Measurements from ENCODE around the gene OSTC. TPM values are rescaled to one million over a fixed set of nuclear protein-coding genes. Genes with fewer than 3 reads are reported as not detected.
A peak's percentile ranks its signal among the peaks of the same experiment; 100 is the strongest.

The OSTC gene
- total RNA-seq, 1 experiment from 2014 or later = 175 TPM

DNA sequence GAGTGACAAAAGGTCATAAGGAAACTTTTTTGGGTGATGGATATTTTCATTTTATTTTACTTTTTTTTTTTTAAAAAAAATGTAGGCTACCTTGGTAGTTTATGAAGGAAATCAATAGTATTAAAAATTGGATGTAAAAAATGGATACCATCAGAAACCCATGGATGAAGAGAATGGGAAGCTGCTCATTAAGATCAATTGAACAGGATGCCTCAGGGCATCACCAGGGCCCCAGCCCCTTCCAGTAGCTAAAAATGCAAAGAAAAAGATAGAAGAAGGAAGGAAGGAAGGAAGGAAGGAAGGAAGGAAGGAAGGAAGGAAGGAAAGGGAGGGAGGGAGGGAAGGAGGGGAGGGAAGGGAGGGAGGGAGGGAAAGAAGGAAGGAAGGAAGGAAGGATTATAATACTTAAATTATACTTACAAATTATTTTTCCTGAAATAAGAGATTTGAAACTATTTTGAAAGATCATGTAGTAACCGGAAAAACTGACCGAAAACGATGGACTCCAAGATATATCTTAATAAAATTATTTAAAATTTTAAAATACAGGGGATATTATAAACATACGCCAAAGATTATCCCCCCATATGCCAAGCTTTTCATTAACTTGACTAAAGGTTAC lies 24.1 kb downstream of the OSTC start:
- no peak for DNase-seq (ENCODE audit: unreplicated experiment)
- H3K27ac Mint-ChIP-seq (ENCODE audit: low read depth, unreplicated experiment) = no peak overlapping the region
- no TSS peak for BruUV-seq (replicated peaks)
- intact Hi-C loops (cut with micrococcal nuclease) = no loop called here
- TF ChIP-seq, protein P1, sequence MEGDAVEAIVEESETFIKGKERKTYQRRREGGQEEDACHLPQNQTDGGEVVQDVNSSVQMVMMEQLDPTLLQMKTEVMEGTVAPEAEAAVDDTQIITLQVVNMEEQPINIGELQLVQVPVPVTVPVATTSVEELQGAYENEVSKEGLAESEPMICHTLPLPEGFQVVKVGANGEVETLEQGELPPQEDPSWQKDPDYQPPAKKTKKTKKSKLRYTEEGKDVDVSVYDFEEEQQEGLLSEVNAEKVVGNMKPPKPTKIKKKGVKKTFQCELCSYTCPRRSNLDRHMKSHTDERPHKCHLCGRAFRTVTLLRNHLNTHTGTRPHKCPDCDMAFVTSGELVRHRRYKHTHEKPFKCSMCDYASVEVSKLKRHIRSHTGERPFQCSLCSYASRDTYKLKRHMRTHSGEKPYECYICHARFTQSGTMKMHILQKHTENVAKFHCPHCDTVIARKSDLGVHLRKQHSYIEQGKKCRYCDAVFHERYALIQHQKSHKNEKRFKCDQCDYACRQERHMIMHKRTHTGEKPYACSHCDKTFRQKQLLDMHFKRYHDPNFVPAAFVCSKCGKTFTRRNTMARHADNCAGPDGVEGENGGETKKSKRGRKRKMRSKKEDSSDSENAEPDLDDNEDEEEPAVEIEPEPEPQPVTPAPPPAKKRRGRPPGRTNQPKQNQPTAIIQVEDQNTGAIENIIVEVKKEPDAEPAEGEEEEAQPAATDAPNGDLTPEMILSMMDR (IDR thresholded peaks at IDR 0.05; ENCODE audit: unreplicated experiment) = no peak
- H3K9me3 Mint-ChIP-seq (ENCODE audit: unreplicated experiment) = no peaks in the 10 kb centered on the region
- peaks cover 31% of the 10 kb centered on the region for H3K36me3 Mint-ChIP-seq (ENCODE audit: insufficient read depth, unreplicated experiment)
- no peak overlapping the region for H3K4me3 Mint-ChIP-seq (ENCODE audit: unreplicated experiment)
- no peaks in the 10 kb centered on the region for H3K27me3 Mint-ChIP-seq (ENCODE audit: insufficient read depth, unreplicated experiment)
- ChIA-PET POLR2A (interaction anchor here (0.6 kb wide), 1 partner anchor 611 kb away, joined by 3 read pairs; no protein-coding TSS in a partner anchor), CTCF (interaction anchor here (0.6 to 2.1 kb wide), 6 partner anchors 10 to 1368 kb away, joined by 3 to 6 read pairs (median 3); no protein-coding TSS in a partner anchor)
- no peaks in the 10 kb centered on the region for H3K4me1 Mint-ChIP-seq (ENCODE audit: insufficient read depth, unreplicated experiment)

DNA sequence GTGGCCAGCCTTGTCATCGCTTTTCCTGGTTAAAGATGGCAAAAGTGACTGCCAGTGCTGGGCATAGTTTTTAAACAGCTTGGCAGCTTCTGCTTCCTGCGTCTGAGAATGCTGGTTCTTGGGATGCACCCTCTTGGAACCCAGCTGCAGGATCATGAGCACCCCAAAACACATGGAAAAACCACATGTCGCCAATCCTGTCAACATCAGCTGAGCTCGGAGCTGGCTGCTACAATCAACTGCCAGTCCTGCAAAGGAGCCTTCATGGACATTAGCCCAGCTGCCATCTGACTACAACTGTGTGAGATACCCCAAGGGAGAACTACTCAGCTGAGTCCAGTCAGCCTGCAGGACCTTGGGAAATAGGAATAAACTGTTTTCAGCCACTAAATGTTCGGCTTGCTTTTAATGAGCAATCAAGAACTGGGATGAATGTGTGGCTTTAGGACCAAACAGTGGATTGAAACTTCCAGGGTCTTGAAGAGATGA lies 31.0 kb downstream of the OSTC start:
- no peak overlapping the region for H3K27ac Mint-ChIP-seq (ENCODE audit: low read depth, unreplicated experiment)
- no peaks in the 10 kb centered on the region for H3K4me1 Mint-ChIP-seq (ENCODE audit: insufficient read depth, unreplicated experiment)
- H3K4me3 Mint-ChIP-seq (ENCODE audit: unreplicated experiment) = no peak overlapping the region
- TF ChIP-seq, protein P1 (IDR thresholded peaks at IDR 0.05; ENCODE audit: unreplicated experiment) = no peak
- CTCF ChIA-PET = interaction anchor here (0.6 to 1.9 kb wide), 4 partner anchors 14 to 724 kb away, joined by 3 to 8 read pairs (median 3); no protein-coding TSS in a partner anchor
- H3K36me3 Mint-ChIP-seq (ENCODE audit: insufficient read depth, unreplicated experiment) = peaks cover 10% of the 10 kb centered on the region
- intact Hi-C loops (cut with micrococcal nuclease) = no loop called here
- DNase-seq (ENCODE audit: unreplicated experiment) = no peak
- no TSS peak for BruUV-seq (replicated peaks)
- no peaks in the 10 kb centered on the region for H3K27me3 Mint-ChIP-seq (ENCODE audit: insufficient read depth, unreplicated experiment)
- H3K9me3 Mint-ChIP-seq (ENCODE audit: unreplicated experiment) = no peaks in the 10 kb centered on the region
- POLR2A ChIA-PET = no interaction called here

DNA sequence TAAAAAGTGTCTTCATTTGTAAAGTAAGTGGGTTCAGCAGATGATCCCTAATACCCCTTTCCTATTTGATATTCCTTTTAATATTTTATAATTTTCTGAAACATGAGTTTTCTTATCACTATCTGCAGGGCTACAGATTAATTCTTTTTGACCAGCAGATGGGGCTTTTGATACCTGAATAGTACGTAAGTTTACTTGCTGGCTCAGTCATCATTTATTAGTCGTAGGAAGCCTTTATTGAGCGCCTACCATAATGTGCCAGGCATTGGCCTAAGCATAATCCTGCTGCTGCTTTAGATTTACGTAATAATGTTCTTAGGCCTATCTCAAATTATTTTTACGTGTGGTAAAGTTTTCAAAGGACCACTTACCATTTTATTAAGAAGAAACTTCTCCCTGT lies 33.1 kb downstream of the OSTC start:
- no peaks in the 10 kb centered on the region for H3K4me1 Mint-ChIP-seq (ENCODE audit: insufficient read depth, unreplicated experiment)
- H3K27ac Mint-ChIP-seq (ENCODE audit: low read depth, unreplicated experiment) = no peak overlapping the region
- H3K9me3 Mint-ChIP-seq (ENCODE audit: unreplicated experiment) = no peaks in the 10 kb centered on the region
- ChIA-PET CTCF (interaction anchor here (0.7 to 2.4 kb wide), 8 partner anchors 10 to 911 kb away, joined by 3 to 17 read pairs (median 4); no protein-coding TSS in a partner anchor), POLR2A (interaction anchor here (1.1 kb wide), 1 partner anchor 63 kb away, joined by 3 read pairs; the partner anchor contains the start of gene RPL34)
- no peaks in the 10 kb centered on the region for H3K27me3 Mint-ChIP-seq (ENCODE audit: insufficient read depth, unreplicated experiment)
- intact Hi-C loops (cut with micrococcal nuclease) = loop anchor here (1.0 to 2.0 kb wide), 3 partner anchors 100 to 723 kb away; no protein-coding TSS in a partner anchor
- peaks cover 6% of the 10 kb centered on the region for H3K36me3 Mint-ChIP-seq (ENCODE audit: insufficient read depth, unreplicated experiment)
- peak; percentile 53 for DNase-seq (ENCODE audit: unreplicated experiment)
- TF ChIP-seq, protein P1 (IDR thresholded peaks at IDR 0.05; ENCODE audit: unreplicated experiment) = peak; percentile 30
- H3K4me3 Mint-ChIP-seq (ENCODE audit: unreplicated experiment) = no peak overlapping the region
- no TSS peak for BruUV-seq (replicated peaks)

DNA sequence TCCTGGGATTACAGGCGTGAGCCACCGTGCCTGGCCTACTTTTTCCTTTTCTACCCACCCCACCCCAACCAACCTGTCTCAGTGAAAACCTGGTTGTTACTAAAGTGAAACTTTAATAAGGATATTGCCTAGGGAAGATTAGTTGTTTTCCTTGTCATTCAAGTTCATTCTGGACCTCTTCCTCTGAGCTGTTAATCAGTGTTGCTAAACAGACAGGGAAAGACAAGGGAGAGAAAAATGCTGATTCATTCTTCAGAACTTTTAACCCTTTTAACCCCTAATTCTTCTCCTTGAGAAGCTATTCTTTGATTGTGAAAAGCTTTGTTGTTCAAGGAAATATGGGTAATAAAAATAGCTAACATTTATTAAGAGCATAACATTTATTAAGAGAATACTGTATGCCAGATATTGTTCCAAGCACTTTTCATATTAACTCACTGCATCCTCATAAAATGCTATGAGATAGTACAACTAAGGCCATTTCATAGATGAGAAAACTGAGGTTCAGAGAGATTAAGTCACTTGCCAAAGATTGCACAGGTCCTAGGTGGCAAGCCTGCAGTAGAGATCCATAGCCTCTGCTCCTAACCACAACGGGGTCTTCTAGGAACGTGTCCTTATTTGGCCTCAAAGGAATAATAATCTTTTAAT lies 34.8 kb downstream of the OSTC start:
- ChIA-PET POLR2A (interaction anchor here (0.6 kb wide), 2 partner anchors 13 to 1823 kb away, joined by 3 read pairs; no protein-coding TSS in a partner anchor), CTCF (interaction anchor here (0.9 to 2.4 kb wide), 6 partner anchors 11 to 820 kb away, joined by 3 to 17 read pairs (median 3); no protein-coding TSS in a partner anchor)
- no peak overlapping the region for H3K27ac Mint-ChIP-seq (ENCODE audit: low read depth, unreplicated experiment)

More for the DNA sequence above, 34.8 kb downstream of the OSTC start:
- BruUV-seq (replicated peaks) = no TSS peak
- no peaks in the 10 kb centered on the region for H3K9me3 Mint-ChIP-seq (ENCODE audit: unreplicated experiment)
- DNase-seq (ENCODE audit: unreplicated experiment) = peak; percentile 21
- H3K4me3 Mint-ChIP-seq (ENCODE audit: unreplicated experiment) = no peak overlapping the region
- intact Hi-C loops (cut with micrococcal nuclease) = no loop called here
- no peaks in the 10 kb centered on the region for H3K4me1 Mint-ChIP-seq (ENCODE audit: insufficient read depth, unreplicated experiment)
- H3K36me3 Mint-ChIP-seq (ENCODE audit: insufficient read depth, unreplicated experiment) = peaks cover 6% of the 10 kb centered on the region
- TF ChIP-seq, protein P1 (IDR thresholded peaks at IDR 0.05; ENCODE audit: unreplicated experiment) = no peak
- H3K27me3 Mint-ChIP-seq (ENCODE audit: insufficient read depth, unreplicated experiment) = no peaks in the 10 kb centered on the region

Measured in MCF 10A (cell line).